ENCODE measurements around the gene DRD5.

DRD5 gene

DNA sequence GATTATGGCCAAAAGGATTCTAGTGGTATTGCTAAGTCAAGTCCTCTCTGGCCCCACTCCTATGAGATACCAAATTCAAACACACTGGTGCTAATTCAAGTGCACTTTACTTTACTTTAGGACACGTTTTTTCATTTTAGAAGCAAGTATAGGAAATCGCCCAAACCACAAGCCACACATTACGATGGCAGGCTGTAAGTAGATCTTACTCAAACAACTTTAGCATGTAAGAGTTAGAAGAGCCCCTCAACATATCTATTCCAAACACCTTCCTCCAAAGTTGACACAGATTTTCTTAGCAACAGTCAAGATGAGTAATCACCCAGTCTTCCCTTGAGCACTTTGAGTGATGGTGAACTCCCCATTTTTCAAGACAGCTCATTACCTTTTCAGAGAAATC is 43.6 kb downstream of the DRD5 start:
- DNase-seq (ENCODE audit: low spot score): no peak

GRCh38 chr4:9826551-9826950 is 45.1 kb downstream of the DRD5 start:
- DNase-seq (ENCODE audit: low spot score): no peak
- TF ChIP-seq CTCF (IDR thresholded peaks at IDR 0.05; ENCODE audit: extremely low read depth, missing control alignments): no peak

More for the DNA sequence above, 43.6 kb downstream of the DRD5 start:
- no peak for TF ChIP-seq CTCF (IDR thresholded peaks at IDR 0.05; ENCODE audit: extremely low read depth, missing control alignments)

GRCh38 chr4:9832640-9833039 is 51.2 kb downstream of the DRD5 start:
- no peak for DNase-seq (ENCODE audit: low spot score)
- no peak for TF ChIP-seq CTCF (IDR thresholded peaks at IDR 0.05; ENCODE audit: extremely low read depth, missing control alignments)

- no peak for DNase-seq (ENCODE audit: low spot score)
- no peak for TF ChIP-seq CTCF (IDR thresholded peaks at IDR 0.05; ENCODE audit: extremely low read depth, missing control alignments)
Measured at GRCh38 chr4:9833421-9833820, 52.0 kb downstream of the DRD5 start.

All from GM20000 (cell line).